Lower leg skin (tissue), 3 donors: Measurements from ENCODE around the gene SGMS2.

Source experiments
- CTCF ChIP-seq, 3 donors: fragments of 450-650 bp; IDR thresholded peaks; one replicate each; pipeline ENCODE4 v1.5.1; 2016; ENCODE audit warnings: antibody characterized with exemption in 3 of 3, mild to moderate bottlenecking in 3 of 3, moderate library complexity in 2 of 3
- POLR2A ChIP-seq, 2 donors: fragments of 450-650 bp; IDR thresholded peaks; one replicate each; pipeline ENCODE4 v1.6.1; 2016 to 2017; ENCODE audit warnings: antibody characterized with exemption in 2 of 2, mild to moderate bottlenecking in 1 of 2, moderate library complexity in 1 of 2

GRCh38 chr4:107900067-107900466 is 75.3 kb downstream of the SGMS2 start:
- no peak for TF ChIP-seq POLR2A (IDR thresholded peaks at IDR 0.05)
- no peak for TF ChIP-seq CTCF (IDR thresholded peaks at IDR 0.05)
